ENCODE data around the gene CLRN2. TPM values are rescaled to one million over a fixed set of nuclear protein-coding genes. Genes with fewer than 3 reads are reported as not detected.

The CLRN2 gene
- total RNA-seq, 1 experiment from 2014 or later, result not detected

DNA sequence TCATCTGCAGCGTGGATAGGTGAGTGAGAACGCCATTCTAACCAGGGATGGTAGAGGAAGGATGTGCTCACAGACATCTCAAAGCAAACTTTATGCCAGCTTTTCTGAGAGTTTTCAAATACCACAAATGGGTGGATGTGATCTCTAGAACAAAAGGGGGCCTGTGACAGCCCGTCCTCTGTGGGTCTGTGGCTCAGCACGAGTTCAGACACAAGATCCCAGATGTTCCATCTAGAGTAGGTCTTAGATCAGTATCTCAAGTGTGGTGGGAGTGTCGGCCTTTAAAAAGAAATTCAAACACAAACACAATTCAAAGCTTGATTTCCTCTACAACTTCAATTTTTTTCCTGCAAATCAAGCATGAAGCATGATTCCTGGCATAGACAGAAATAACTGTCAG lies 25.8 kb upstream of the CLRN2 start:
- Histone ChIP-seq H3K4me1 (ENCODE audit: control insufficient read depth in 1 of 2, insufficient read depth in 2 of 2, low read length in 2 of 2) (peaks cover 0 to 2% of the 10 kb centered on the region in 2 experiments; a peak in 1 of 4 replicates), H3K9me3 (ENCODE audit: control insufficient read depth in 1 of 2, insufficient read depth in 1 of 2, low read depth in 1 of 2, low read length in 2 of 2) (no peaks in the 10 kb centered on the region), H3K4me3 (replicated peaks in 1 of 2; ENCODE audit: low read depth in 1 of 2, low read length in 2 of 2) (no peak overlapping the region), H4K20me1 (ENCODE audit: insufficient read depth) (no peaks in the 10 kb centered on the region), H2AFZ (ENCODE audit: low read depth, low read length, poor library complexity, severe bottlenecking) (no peak overlapping the region), H3K36me3 (ENCODE audit: control insufficient read depth in 1 of 2, insufficient read depth in 2 of 2, low read length in 2 of 2) (peaks cover 20 to 26% of the 10 kb centered on the region in 2 experiments), H3K9me2 (ENCODE audit: insufficient read depth) (no peaks in the 10 kb centered on the region), H3K4me2 (ENCODE audit: low read length) (no peak overlapping the region), H3K79me2 (ENCODE audit: insufficient read depth, low read length) (peaks cover 16% of the 10 kb centered on the region; the same call in 1 of the 2 replicates), H3K9ac (ENCODE audit: low read length) (no peak overlapping the region), H3K27me3 (ENCODE audit: insufficient read depth, low read length) (no peaks in the 10 kb centered on the region), H3K27ac (ENCODE audit: low read depth, low read length) (no peak overlapping the region)
- ChIA-PET POLR2A (no interaction called here), RAD21 (ENCODE audit: low non-redundant PET in 1 of 2, low total read pairs in 2 of 2, uncharacterized antibody in 2 of 2, unreplicated experiment in 2 of 2) (no interaction called here), CTCF (no interaction called here)
- ATAC-seq, result no peak
- intact Hi-C loops (cut with micrococcal nuclease), result no loop called here
- TF ChIP-seq CBX3 (IDR thresholded peaks at IDR 0.05; ENCODE audit: low read depth), result no peak
- no peak for TF ChIP-seq POLR2A (IDR thresholded peaks at IDR 0.05; ENCODE audit: borderline replicate concordance, extremely low read depth, insufficient read depth, insufficient read length)
- no peak for TF ChIP-seq REST (IDR thresholded peaks at IDR 0.05; ENCODE audit: low read depth)
- TF ChIP-seq SP1 (IDR thresholded peaks at IDR 0.05; ENCODE audit: low read depth), result no peak
- TF ChIP-seq ZBTB33 (IDR thresholded peaks at IDR 0.05; ENCODE audit: extremely low read depth, insufficient replicate concordance, low read length), result no peak
- TF ChIP-seq ZNF274 (IDR thresholded peaks at IDR 0.05; ENCODE audit: low read depth, low read length), result no peak
- DNase-seq (ENCODE audit: low read depth, low spot score), result no peak
- BruUV-seq (replicated peaks), result no TSS peak

Data from HCT116 (cell line).